Hepatocyte (in vitro differentiated cells): ENCODE data around the gene CLN5. TPM values are rescaled to one million over a fixed set of nuclear protein-coding genes. Genes with fewer than 3 reads are reported as not detected.

ENCODE experiments used
- DNase-seq: peaks from one replicate; pipeline ENCODE4 v3.0.0-alpha.2; 2016; ENCODE audit warnings: low spot score
- H2AFZ ChIP-seq: fragments of 200-600 bp; sonication (generic); 2 replicates; pipeline ENCODE4 v1.6.0; 2016; ENCODE audit warnings: antibody characterized with exemption, mild to moderate bottlenecking
- H3K27ac ChIP-seq: fragments of 200-600 bp; sonication (generic); 2 replicates; pipeline ENCODE4 v1.5.1; 2016; ENCODE audit warnings: mild to moderate bottlenecking
- H3K27me3 ChIP-seq: fragments of 200-600 bp; sonication (generic); 2 replicates; pipeline ENCODE4 v1.6.1; 2016
- H3K36me3 ChIP-seq: fragments of 200-600 bp; sonication (generic); replicated peaks from 2 replicates; pipeline ENCODE4 v1.5.1; 2016; ENCODE audit warnings: low read depth; ENCODE audit not compliant: insufficient read depth
- H3K4me1 ChIP-seq: fragments of 200-600 bp; sonication (generic); 2 replicates; pipeline ENCODE4 v1.5.1; 2016; ENCODE audit warnings: mild to moderate bottlenecking, moderate library complexity; ENCODE audit not compliant: insufficient read depth
- H3K4me2 ChIP-seq: fragments of 200-600 bp; sonication (generic); 2 replicates; pipeline ENCODE4 v1.6.0; 2016
- H3K4me3 ChIP-seq: fragments of 200-600 bp; sonication (generic); 2 replicates; pipeline ENCODE4 v1.5.1; 2016; ENCODE audit warnings: mild to moderate bottlenecking
- H3K79me2 ChIP-seq: fragments of 200-600 bp; sonication (generic); 2 replicates; pipeline ENCODE4 v1.6.0; 2017; ENCODE audit warnings: mild to moderate bottlenecking
- H3K9me2 ChIP-seq: fragments of 200-600 bp; sonication (generic); replicated peaks from 2 replicates; pipeline ENCODE4 v1.6.0; 2017; ENCODE audit warnings: mild to moderate bottlenecking; ENCODE audit not compliant: insufficient read depth
- H3K9me3 ChIP-seq: fragments of 200-600 bp; sonication (generic); 2 replicates; pipeline ENCODE4 v1.5.1; 2016; ENCODE audit warnings: low read depth, mild to moderate bottlenecking
- H4K20me1 ChIP-seq: fragments of 200-600 bp; sonication (generic); 2 replicates; pipeline ENCODE4 v1.6.0; 2016; ENCODE audit warnings: mild to moderate bottlenecking; ENCODE audit not compliant: insufficient read depth, poor library complexity, severe bottlenecking
- CTCF ChIP-seq: fragments of 200-600 bp; sonication (generic); IDR thresholded peaks from 2 replicates; pipeline ENCODE4 v1.5.1; 2016; ENCODE audit warnings: antibody characterized with exemption, mild to moderate bottlenecking; ENCODE audit not compliant: poor library complexity
- EZH2 ChIP-seq: fragments of 200-600 bp; sonication (generic); IDR thresholded peaks from 2 replicates; pipeline ENCODE4 v1.6.1; 2016; ENCODE audit warnings: antibody characterized with exemption, mild to moderate bottlenecking, borderline replicate concordance
- EZH2phosphoT487 ChIP-seq: fragments of 200-600 bp; sonication (generic); IDR thresholded peaks from one replicate; pipeline ENCODE4 v1.6.1; 2018; ENCODE audit warnings: antibody characterized with exemption, mild to moderate bottlenecking, low read depth, moderate library complexity; ENCODE audit not compliant: unreplicated experiment, severe bottlenecking
- WGBS: methylation state at CpG from one replicate; pipeline ENCODE4 v1.1.6; 2016; ENCODE audit warnings: low lambda C conversion rate; ENCODE audit errors: missing lambda C conversion rate; 5-methylcytosine and 5-hydroxymethylcytosine counted together
- polyA plus RNA-seq: library from polyadenylated mRNA; unstranded; fragments of >200 nt; fragmentation: Nextera tagmentation; extraction: Ambion mirVana; gene quantifications from 2 replicates; pipeline ENCODE4 v1.2.1, GENCODE V29; 2016
- total RNA-seq: library from RNA; depleted of rRNA; stranded (reverse); fragments of >200 nt; gene quantifications from 2 replicates; pipeline ENCODE4 v1.2.3, GENCODE V29; 2014

Gene CLN5
- total and polyA plus RNA-seq, 2 experiments from 2014 or later = 31.5 to 45.2 TPM

GRCh38 chr13:77033717-77034302, 41.9 kb downstream of the CLN5 start:
- TF ChIP-seq EZH2phosphoT487 = no peak
- TF ChIP-seq CTCF = no peak
- TF ChIP-seq EZH2 = no peak
- H3K9me2 ChIP-seq = no peaks in the 10 kb centered on the region
- no peaks in the 10 kb centered on the region for H3K9me3 ChIP-seq
- no peaks in the 10 kb centered on the region for H4K20me1 ChIP-seq
- no peaks in the 10 kb centered on the region for H3K79me2 ChIP-seq
- no peak for DNase-seq
- WGBS = 97% methylated on average over 4 of the region's 4 CpGs
- H3K4me3 ChIP-seq = no peak overlapping the region
- no peaks in the 10 kb centered on the region for H3K36me3 ChIP-seq
- no peak overlapping the region for H3K27ac ChIP-seq
- no peaks in the 10 kb centered on the region for H3K27me3 ChIP-seq
- H3K4me1 ChIP-seq = no peaks in the 10 kb centered on the region
- no peak overlapping the region for H3K4me2 ChIP-seq
- H2AFZ ChIP-seq = no peak overlapping the region

- WGBS = 90% methylated on average over 5 of the region's 5 CpGs
- H2AFZ ChIP-seq = no peak overlapping the region
Measured at GRCh38 chr13:77034881-77035280, 43.0 kb downstream of the CLN5 start.

GRCh38 chr13:77036279-77036678, 44.4 kb downstream of the CLN5 start:
- no peaks in the 10 kb centered on the region for H3K9me2 ChIP-seq
- H3K36me3 ChIP-seq = no peaks in the 10 kb centered on the region
- no peak overlapping the region for H3K27ac ChIP-seq
- no peak overlapping the region for H3K4me3 ChIP-seq
- no peaks in the 10 kb centered on the region for H3K27me3 ChIP-seq
- H3K9me3 ChIP-seq = no peaks in the 10 kb centered on the region
- H3K79me2 ChIP-seq = no peaks in the 10 kb centered on the region
- no peaks in the 10 kb centered on the region for H4K20me1 ChIP-seq
- no peak overlapping the region for H3K4me2 ChIP-seq
- TF ChIP-seq EZH2 (no peak), CTCF (no peak), EZH2phosphoT487 (no peak)
- WGBS = 92% methylated on average over 1 of the region's 1 CpG
- no peak overlapping the region for H2AFZ ChIP-seq
- no peaks in the 10 kb centered on the region for H3K4me1 ChIP-seq
- DNase-seq = no peak

More at GRCh38 chr13:77034881-77035280, 43.0 kb downstream of the CLN5 start:
- Histone ChIP-seq H3K79me2 (no peaks in the 10 kb centered on the region), H4K20me1 (no peaks in the 10 kb centered on the region), H3K4me2 (no peak overlapping the region), H3K4me1 (no peaks in the 10 kb centered on the region), H3K9me2 (no peaks in the 10 kb centered on the region), H3K36me3 (no peaks in the 10 kb centered on the region), H3K27ac (no peak overlapping the region), H3K9me3 (no peaks in the 10 kb centered on the region), H3K27me3 (no peaks in the 10 kb centered on the region), H3K4me3 (no peak overlapping the region)
- no peak for TF ChIP-seq EZH2
- no peak for TF ChIP-seq EZH2phosphoT487
- TF ChIP-seq CTCF = no peak
- no peak for DNase-seq
